Peyer's patch (tissue), 4 donors: Measurements from ENCODE around the gene LRRK1.

Experiments used
- POLR2A ChIP-seq, 2 donors: fragments of 450-650 bp; IDR thresholded peaks; one replicate each; pipeline ENCODE4 v1.5.1; 2017; ENCODE audit warnings: antibody characterized with exemption in 2 of 2, mild to moderate bottlenecking in 2 of 2, moderate library complexity in 2 of 2
- TF ChIP-seq, protein P1 (sequence below), 6 experiments: fragments of 450-650 bp in 4 of 6; fragments of 200-600 bp in 2 of 6; sonication (generic) in 1 of 6; IDR thresholded peaks; one replicate each; pipeline ENCODE4 v1.5.1; 2017 to 2019; ENCODE audit warnings: antibody characterized with exemption in 6 of 6, mild to moderate bottlenecking in 3 of 6, moderate library complexity in 1 of 6

- TF ChIP-seq, protein P1, sequence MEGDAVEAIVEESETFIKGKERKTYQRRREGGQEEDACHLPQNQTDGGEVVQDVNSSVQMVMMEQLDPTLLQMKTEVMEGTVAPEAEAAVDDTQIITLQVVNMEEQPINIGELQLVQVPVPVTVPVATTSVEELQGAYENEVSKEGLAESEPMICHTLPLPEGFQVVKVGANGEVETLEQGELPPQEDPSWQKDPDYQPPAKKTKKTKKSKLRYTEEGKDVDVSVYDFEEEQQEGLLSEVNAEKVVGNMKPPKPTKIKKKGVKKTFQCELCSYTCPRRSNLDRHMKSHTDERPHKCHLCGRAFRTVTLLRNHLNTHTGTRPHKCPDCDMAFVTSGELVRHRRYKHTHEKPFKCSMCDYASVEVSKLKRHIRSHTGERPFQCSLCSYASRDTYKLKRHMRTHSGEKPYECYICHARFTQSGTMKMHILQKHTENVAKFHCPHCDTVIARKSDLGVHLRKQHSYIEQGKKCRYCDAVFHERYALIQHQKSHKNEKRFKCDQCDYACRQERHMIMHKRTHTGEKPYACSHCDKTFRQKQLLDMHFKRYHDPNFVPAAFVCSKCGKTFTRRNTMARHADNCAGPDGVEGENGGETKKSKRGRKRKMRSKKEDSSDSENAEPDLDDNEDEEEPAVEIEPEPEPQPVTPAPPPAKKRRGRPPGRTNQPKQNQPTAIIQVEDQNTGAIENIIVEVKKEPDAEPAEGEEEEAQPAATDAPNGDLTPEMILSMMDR (IDR thresholded peaks at IDR 0.05) = no peak
- TF ChIP-seq POLR2A (IDR thresholded peaks at IDR 0.05) = no peak
These were observed 18.4 kb upstream of the LRRK1 start for GRCh38 chr15:100900795-100901169.
